DMS53 treated with DMSO at 0.1 percent for 48 hours (cell line): ENCODE results near the gene DOCK3.
"Not testable (repeated sequence)": the region's sequence is repeated elsewhere in the genome, so short reads cannot be mapped to it uniquely, and the experiment has no call there.

Experiments
- DNase-seq: peaks from one replicate; lab custom pipeline; 2025; ENCODE audit not compliant: unreplicated experiment; lab: John Stamatoyannopoulos, UW

The DOCK3 gene

GRCh38 chr3:51191768-51192167 lies 517.0 kb downstream of the DOCK3 start:
- DNase-seq = no peak

- DNase-seq = no peak
Measured at GRCh38 chr3:51198477-51198876, 523.8 kb downstream of the DOCK3 start.

GRCh38 chr3:51199296-51199695 lies 524.6 kb downstream of the DOCK3 start:
- not testable (repeated sequence) for DNase-seq

DNA sequence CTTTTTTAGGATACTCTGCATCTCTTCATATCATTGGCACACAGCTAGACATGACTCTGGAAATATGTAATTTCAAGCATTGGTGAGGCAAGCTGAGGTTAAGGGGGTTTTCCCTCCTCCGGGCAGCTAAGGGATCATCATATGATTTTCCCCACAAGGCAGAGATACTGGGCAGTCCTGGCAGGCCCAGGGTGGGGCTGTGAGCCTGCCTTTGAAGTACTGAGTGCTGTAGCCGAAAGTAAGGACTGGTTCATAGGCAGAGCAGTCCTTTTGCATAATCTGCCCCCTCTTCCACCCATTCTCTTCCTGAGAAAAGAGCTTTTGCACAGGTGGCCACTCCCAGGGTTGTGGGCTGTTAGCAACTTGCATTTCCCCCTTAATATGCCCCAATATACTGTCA lies 541.6 kb downstream of the DOCK3 start:
- DNase-seq = no peak

DNA sequence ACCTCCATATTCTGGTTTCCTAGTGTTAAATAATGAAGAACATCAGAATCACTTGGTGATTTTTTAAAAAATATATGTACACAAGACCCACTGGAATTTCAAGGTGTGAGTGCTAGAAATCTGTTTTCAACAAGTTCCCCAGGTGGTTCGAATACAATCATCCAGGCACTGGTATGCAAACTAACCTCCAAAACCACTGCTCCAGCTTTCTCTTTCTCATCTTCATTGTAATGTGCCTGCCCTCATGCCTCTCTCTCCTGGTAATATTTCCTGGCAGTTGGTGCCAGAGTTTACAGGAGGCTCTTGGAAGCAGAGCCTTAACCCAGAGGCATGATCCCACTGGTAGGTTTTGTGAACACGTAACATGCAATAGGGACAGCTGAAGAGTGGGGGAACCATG lies 547.2 kb downstream of the DOCK3 start:
- no peak for DNase-seq

- DNase-seq = no peak
Measured at GRCh38 chr3:51224283-51224682, 549.6 kb downstream of the DOCK3 start.

- DNase-seq = no peak
Measured at GRCh38 chr3:51224843-51225242, 550.1 kb downstream of the DOCK3 start.

DNA sequence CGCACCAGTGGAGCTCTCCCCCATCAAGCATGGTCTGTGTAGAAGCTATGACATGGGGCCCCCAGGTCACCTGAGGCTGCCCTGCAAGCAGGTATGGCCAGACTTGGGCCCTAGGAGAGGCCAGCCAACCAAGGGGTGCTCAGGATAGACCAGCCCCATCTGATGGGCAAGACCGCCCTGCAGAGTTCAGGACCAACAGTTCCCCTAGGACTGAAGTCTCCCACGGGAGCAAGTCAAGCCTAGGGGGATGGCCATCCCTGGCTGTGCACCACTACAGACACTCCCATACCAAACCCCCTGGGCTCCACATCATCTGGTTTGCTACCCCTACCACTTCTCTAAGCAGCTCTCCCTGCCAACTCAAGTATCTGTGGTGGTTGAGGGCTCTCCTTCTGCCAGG lies 568.2 kb downstream of the DOCK3 start:
- DNase-seq = no peak

- DNase-seq = no peak
Measured at GRCh38 chr3:51243924-51244323, 569.2 kb downstream of the DOCK3 start.

DNA sequence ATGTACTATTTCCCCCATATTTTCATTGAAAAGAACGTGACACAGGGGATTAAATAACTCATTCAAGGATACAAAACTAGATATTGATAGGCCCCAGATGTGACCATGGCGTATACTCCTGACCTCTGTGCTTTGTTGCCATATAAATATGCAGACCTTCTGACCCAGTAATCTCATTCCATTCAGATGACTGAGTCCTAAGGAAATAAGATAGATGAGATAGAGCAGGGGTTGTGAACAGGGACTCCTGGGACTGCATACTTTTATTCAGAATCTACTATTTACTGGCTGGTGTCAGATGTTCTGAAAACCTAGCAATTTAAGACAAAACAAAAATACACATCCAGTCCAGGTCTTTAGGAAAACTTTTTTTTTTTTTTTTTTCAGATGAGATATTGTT lies 571.1 kb downstream of the DOCK3 start:
- no peak for DNase-seq

GRCh38 chr3:51257870-51258269 lies 583.1 kb downstream of the DOCK3 start:
- no peak for DNase-seq

DNA sequence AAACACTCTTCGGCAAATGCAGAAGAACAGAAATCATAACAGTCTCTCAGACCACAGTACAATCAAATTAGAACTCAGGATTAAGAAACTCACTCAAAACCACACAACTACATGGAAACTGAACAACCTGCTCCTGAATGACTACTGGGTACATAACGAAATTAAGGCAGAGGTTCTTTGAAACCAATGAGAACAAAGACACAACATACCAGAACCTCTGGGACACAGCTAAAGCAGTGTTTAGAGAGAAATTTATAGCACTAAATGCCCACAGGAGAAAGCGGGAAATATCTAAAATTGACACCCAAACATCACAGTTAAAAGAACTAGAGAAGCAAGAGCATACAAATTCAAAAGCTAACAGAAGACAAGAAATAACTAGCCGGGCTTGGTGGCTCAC lies 589.4 kb downstream of the DOCK3 start:
- DNase-seq = not testable (repeated sequence)

- DNase-seq = no peak
Measured at GRCh38 chr3:51268132-51268531, 593.4 kb downstream of the DOCK3 start.

GRCh38 chr3:51269466-51269865 lies 594.7 kb downstream of the DOCK3 start:
- DNase-seq = no peak

- no peak for DNase-seq
Measured at GRCh38 chr3:51270559-51270958, 595.8 kb downstream of the DOCK3 start.

- DNase-seq = no peak
Measured at GRCh38 chr3:51271172-51271571, 596.4 kb downstream of the DOCK3 start.

DNA sequence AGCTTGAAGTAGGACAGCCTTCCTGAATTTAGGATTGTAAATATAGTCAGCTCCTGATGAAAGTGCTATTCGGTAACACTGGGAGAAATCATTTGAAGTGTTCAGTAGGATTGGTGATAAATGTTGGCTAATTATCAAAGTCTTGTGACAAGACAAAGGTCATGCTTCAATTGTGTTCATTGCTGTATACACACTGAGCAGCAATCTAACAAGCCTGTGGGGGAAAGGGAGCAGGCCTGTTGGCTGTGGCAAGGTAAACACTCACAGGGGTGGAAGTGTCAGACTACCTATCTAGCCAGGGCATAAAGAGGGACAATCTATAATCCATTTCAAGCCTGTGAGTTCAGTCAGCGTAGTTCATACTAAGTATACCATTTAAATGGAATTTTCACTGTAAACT lies 599.3 kb downstream of the DOCK3 start:
- no peak for DNase-seq

DNA sequence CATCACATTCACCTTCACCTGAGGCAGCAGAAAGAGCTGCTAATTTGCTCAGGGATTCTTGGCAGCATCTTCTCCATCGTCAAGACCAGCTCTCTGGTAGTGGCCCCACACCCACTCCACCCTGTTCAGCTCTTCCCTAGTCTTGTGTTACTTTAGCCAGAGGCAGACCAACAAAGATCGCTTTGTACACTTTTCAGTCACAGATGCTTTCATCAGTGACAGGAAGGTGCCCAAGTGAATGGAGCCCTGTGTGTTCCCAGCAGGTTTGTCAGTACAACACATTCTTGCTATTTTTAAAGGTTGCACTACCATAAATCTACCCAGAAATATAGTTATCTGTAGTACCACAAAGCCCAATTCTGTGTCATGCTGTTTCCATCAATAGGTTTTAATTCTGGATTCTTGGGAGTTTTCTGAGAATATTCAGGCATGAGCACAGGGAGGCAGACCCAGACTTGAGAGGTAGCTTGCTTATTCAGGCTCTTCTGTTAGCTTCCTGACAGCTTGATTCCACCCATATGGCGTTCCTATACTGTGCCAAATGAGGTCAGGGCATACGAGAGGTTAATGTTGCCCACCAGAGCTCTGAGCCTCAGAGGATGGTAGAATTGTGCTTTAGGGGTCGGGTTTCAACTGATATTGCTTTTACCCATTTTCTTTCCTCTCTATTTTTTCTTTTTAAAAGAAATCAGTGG lies 600.5 kb downstream of the DOCK3 start:
- no peak for DNase-seq

DNA sequence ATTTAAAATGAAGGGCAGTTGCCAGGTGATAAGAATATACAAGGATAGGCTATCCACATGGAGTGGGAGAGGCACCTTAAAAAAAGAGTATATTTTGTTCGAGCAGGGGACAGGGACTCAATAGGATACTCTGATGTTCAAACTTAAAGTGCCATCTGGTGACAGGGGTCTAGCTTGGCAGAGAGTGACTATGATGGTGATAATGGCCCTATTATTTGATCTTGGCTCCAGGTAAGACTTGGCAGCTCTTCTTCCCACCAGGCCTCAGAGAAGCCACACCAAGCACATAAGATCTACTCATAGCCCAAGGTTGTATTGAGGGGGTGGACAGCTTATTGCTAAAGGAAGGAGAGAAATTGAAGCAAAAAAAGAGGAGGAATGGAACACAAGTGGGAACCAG lies 601.3 kb downstream of the DOCK3 start:
- DNase-seq = no peak

GRCh38 chr3:51279448-51279847 lies 604.7 kb downstream of the DOCK3 start:
- DNase-seq = no peak

- DNase-seq = no peak
Measured at GRCh38 chr3:51280176-51280575, 605.4 kb downstream of the DOCK3 start.

- no peak for DNase-seq
Measured at GRCh38 chr3:51282931-51283330, 608.2 kb downstream of the DOCK3 start.

DNA sequence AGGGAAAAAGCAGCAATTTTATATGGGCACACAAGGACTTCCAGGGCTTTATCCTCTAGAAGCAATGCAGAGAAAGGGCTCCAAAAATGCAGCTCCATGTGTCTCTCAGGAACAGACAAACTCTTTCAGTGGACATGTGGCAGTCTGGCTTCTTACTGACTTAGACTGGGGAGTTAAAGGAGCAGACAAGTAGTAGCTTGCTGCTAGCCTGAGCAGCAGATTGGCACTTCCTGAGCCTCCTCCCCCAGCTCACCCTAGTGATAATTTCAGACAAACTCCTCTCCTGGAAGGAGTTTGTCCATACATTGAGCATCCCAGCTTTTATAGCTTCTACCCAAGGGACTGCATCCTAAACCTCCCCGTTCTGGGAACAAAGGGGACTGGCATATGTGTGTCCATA lies 608.7 kb downstream of the DOCK3 start:
- no peak for DNase-seq
